Dermis blood vessel endothelial cell (primary cell): ENCODE data around the gene RASL11A. TPM values are rescaled to one million over a fixed set of nuclear protein-coding genes. Genes with fewer than 3 reads are reported as not detected.
A peak's percentile ranks its signal among the peaks of the same experiment; 100 is the strongest.
"Not testable (repeated sequence)": the region's sequence is repeated elsewhere in the genome, so short reads cannot be mapped to it uniquely, and the experiment has no call there.

ENCODE experiments used
- DNase-seq: peaks from one replicate; pipeline ENCODE4 v3.0.0; 2010
- total RNA-seq: library from RNA; depleted of rRNA; stranded (reverse); fragments of >200 nt; gene quantifications from 2 replicates; pipeline ENCODE4 v1.2.3, GENCODE V29; 2014

Gene RASL11A
- total RNA-seq, 1 donor from 2014 or later = 3.1 TPM

- DNase-seq = no peak
Measured at GRCh38 chr13:27269114-27269665, 1.4 kb upstream of the RASL11A start.

GRCh38 chr13:27271570-27272096 is 1.0 kb downstream of the RASL11A start:
- no peak for DNase-seq

GRCh38 chr13:27273658-27274425 is 3.2 kb downstream of the RASL11A start:
- no peak for DNase-seq

- DNase-seq = no peak
Measured at GRCh38 chr13:27274631-27275030, 4.0 kb downstream of the RASL11A start.

GRCh38 chr13:27276188-27276587 is 5.6 kb downstream of the RASL11A start:
- no peak for DNase-seq

GRCh38 chr13:27279506-27279905 is 8.9 kb downstream of the RASL11A start:
- DNase-seq = no peak

GRCh38 chr13:27280009-27280656 is 9.5 kb downstream of the RASL11A start:
- no peak for DNase-seq

- no peak for DNase-seq
Measured at GRCh38 chr13:27280841-27281240, 10.2 kb downstream of the RASL11A start.

- peak; percentile 15 for DNase-seq
Measured at GRCh38 chr13:27281420-27281819, 10.8 kb downstream of the RASL11A start.

GRCh38 chr13:27283906-27284493 is 13.4 kb downstream of the RASL11A start:
- DNase-seq = peak; percentile 50

GRCh38 chr13:27288392-27288791 is 17.8 kb downstream of the RASL11A start:
- no peak for DNase-seq

GRCh38 chr13:27289011-27289665 is 18.5 kb downstream of the RASL11A start:
- DNase-seq = no peak

- DNase-seq = no peak
Measured at GRCh38 chr13:27290715-27291114, 20.1 kb downstream of the RASL11A start.

- not testable (repeated sequence) for DNase-seq
Measured at GRCh38 chr13:27291967-27292366, 21.3 kb downstream of the RASL11A start.

GRCh38 chr13:27293076-27293691 is 22.6 kb downstream of the RASL11A start:
- DNase-seq = no peak

GRCh38 chr13:27293873-27294515 is 23.4 kb downstream of the RASL11A start:
- DNase-seq = no peak

- no peak for DNase-seq
Measured at GRCh38 chr13:27295096-27295495, 24.5 kb downstream of the RASL11A start.

GRCh38 chr13:27295660-27296059 is 25.0 kb downstream of the RASL11A start:
- DNase-seq = no peak

GRCh38 chr13:27296496-27296895 is 25.9 kb downstream of the RASL11A start:
- no peak for DNase-seq

- no peak for DNase-seq
Measured at GRCh38 chr13:27298849-27299248, 28.2 kb downstream of the RASL11A start.

GRCh38 chr13:27300406-27300805 is 29.8 kb downstream of the RASL11A start:
- not testable (repeated sequence) for DNase-seq
